HepG2 (cell line): ENCODE measurements around the gene APOL4. TPM values are rescaled to one million over a fixed set of nuclear protein-coding genes. Genes with fewer than 3 reads are reported as not detected.

Source experiments
- BRF2 ChIP-seq: sonication (generic); formaldehyde crosslinking; IDR thresholded peaks from 2 replicates; pipeline ENCODE4 v1.8.1; 2022; ENCODE audit warnings: mild to moderate bottlenecking, missing genetic modification reagents
- CEBPZ ChIP-seq: IDR thresholded peaks from 2 replicates; pipeline ENCODE4 v1.6.1; 2012; ENCODE audit warnings: low read length, improper control_type of control experiment
- CHCHD3 ChIP-seq: sonication (generic); formaldehyde crosslinking; IDR thresholded peaks from 2 replicates; pipeline ENCODE4 v1.8.0; 2022; ENCODE audit warnings: mild to moderate bottlenecking, missing genetic modification reagents, moderate library complexity
- IKZF4 ChIP-seq: sonication (generic); formaldehyde crosslinking; IDR thresholded peaks from 2 replicates; pipeline ENCODE4 v1.5.1; 2020; ENCODE audit warnings: borderline replicate concordance, mild to moderate bottlenecking, low read depth, missing genetic modification reagents; ENCODE audit errors: not compliant biosample characterization
- NPAS2 ChIP-seq: sonication (generic); formaldehyde crosslinking; IDR thresholded peaks from 2 replicates; pipeline ENCODE4 v1.8.0; 2022; ENCODE audit warnings: mild to moderate bottlenecking, missing genetic modification reagents, borderline replicate concordance
- PBX3 ChIP-seq: sonication (generic); formaldehyde crosslinking; IDR thresholded peaks from 2 replicates; pipeline ENCODE4 v1.8.1; 2023; ENCODE audit warnings: missing genetic modification reagents, inconsistent platforms, borderline replicate concordance
- RFX3 ChIP-seq: IDR thresholded peaks from 2 replicates; pipeline ENCODE4 v1.6.1; 2016; ENCODE audit warnings: missing biosample characterization, missing genetic modification reagents
- SRY ChIP-seq: sonication (generic); formaldehyde crosslinking; IDR thresholded peaks from 2 replicates; pipeline ENCODE4 v1.8.0; 2022; ENCODE audit warnings: mild to moderate bottlenecking, missing genetic modification reagents
- TEAD2 ChIP-seq: sonication (generic); formaldehyde crosslinking; IDR thresholded peaks from 2 replicates; pipeline ENCODE4 v1.9.0; 2021; ENCODE audit warnings: missing genetic modification reagents
- TMF1 ChIP-seq: sonication (generic); formaldehyde crosslinking; IDR thresholded peaks from 2 replicates; pipeline ENCODE4 v1.8.1; 2022; ENCODE audit warnings: low read depth, missing genetic modification reagents
- USF2 ChIP-seq, 2 experiments: sonication (generic) in 1 of 2; formaldehyde crosslinking in 1 of 2; IDR thresholded peaks; 2 replicates each; pipeline versions ENCODE4 v1.5.1 to v1.6.1; 2011 to 2020; ENCODE audit warnings: borderline replicate concordance in 1 of 2, low read depth in 1 of 2, low read length in 1 of 2, mild to moderate bottlenecking in 1 of 2, missing genetic modification reagents in 1 of 2, moderate library complexity in 1 of 2
- ZNF251 ChIP-seq: sonication (generic); formaldehyde crosslinking; IDR thresholded peaks from 2 replicates; pipeline ENCODE4 v1.9.0; 2021; ENCODE audit warnings: mild to moderate bottlenecking, missing genetic modification reagents
- ZNF576 ChIP-seq: sonication (generic); formaldehyde crosslinking; IDR thresholded peaks from 2 replicates; pipeline ENCODE4 v1.4.0; 2020; ENCODE audit warnings: mild to moderate bottlenecking, missing genetic modification reagents
- ZNF792 ChIP-seq: IDR thresholded peaks from 2 replicates; pipeline ENCODE4 v1.6.1; 2016
- polyA plus RNA-seq, 8 experiments: library from polyadenylated mRNA; depleted of rRNA in 3 of 8; stranded (reverse) in 7 of 8; unstranded in 1 of 8; fragments of >200 nt; fragmentation: Illumina TruSeq in 4 of 8; extraction: Trizol in 4 of 8; gene quantifications; 2 replicates each; pipeline versions ENCODE4 v1.2.1 to v1.2.3, GENCODE V29; 2011 to 2016; ENCODE audit warnings: low read depth in 4 of 8, missing spikeins in 1 of 8, mixed read lengths in 1 of 8; ENCODE audit not compliant: insufficient read depth in 1 of 8
- total RNA-seq, 5 experiments: library from RNA; depleted of rRNA; stranded (reverse); fragments of >200 nt; fragmentation: Illumina TruSeq; extraction: Trizol; gene quantifications; 2 replicates each; pipeline ENCODE4 v1.2.3, GENCODE V29; 2016; ENCODE audit warnings: low read depth in 1 of 5

Gene APOL4
- total and polyA plus RNA-seq, 2 of the 13 experiments (the other 11 are each of a cell fraction or from before 2014, with no cell fraction given) = 0.77 to 2.8 TPM

GRCh38 chr22:36245805-36246356 lies 44.3 kb upstream of the APOL4 start (continued):
- TF ChIP-seq PBX3 (CRISPR knock-in tag) (no peak), CHCHD3 (no peak), ZNF792 (CRISPR knock-in tag) (no peak), NPAS2 (CRISPR knock-in tag) (no peak), ZNF251 (no peak), ZNF576 (CRISPR knock-in tag) (no peak), SRY (no peak), CEBPZ (no peak), TEAD2 (CRISPR knock-in tag) (no peak), BRF2 (CRISPR knock-in tag) (no peak), TMF1 (no peak), USF2 (IDR thresholded peaks at IDR 0.05; ENCODE audit: low read depth, low read length) (no peak), USF2 (CRISPR knock-in tag; IDR thresholded peaks at IDR 0.05; ENCODE audit: borderline replicate concordance) (no peak), RFX3 (CRISPR knock-in tag) (no peak), IKZF4 (CRISPR knock-in tag) (no peak)
- TF ChIP-seq, all 625 proteins: peak for 0
